Sigmoid colon (tissue), 3 donors: Measurements from ENCODE around the gene C3orf62.

Experiments
- CTCF ChIP-seq, 4 experiments: fragments of 450-650 bp in 3 of 4; fragments of 200-600 bp in 1 of 4; IDR thresholded peaks; one replicate each; pipeline ENCODE4 v1.5.1; 2016 to 2019; ENCODE audit warnings: antibody characterized with exemption in 4 of 4, mild to moderate bottlenecking in 3 of 4, moderate library complexity in 2 of 4
- POLR2A ChIP-seq, 2 donors: fragments of 450-650 bp; IDR thresholded peaks; one replicate each; pipeline ENCODE4 v1.6.1; 2016; ENCODE audit warnings: antibody characterized with exemption in 2 of 2, mild to moderate bottlenecking in 2 of 2, moderate library complexity in 2 of 2

GRCh38 chr3:49222002-49222401 is 55.0 kb downstream of the C3orf62 start:
- TF ChIP-seq CTCF (IDR thresholded peaks at IDR 0.05), result no peak
- TF ChIP-seq POLR2A (IDR thresholded peaks at IDR 0.05), result no peak
